Spleen (tissue), 11 donors: Measurements from ENCODE around the gene TMEM234. TPM values are rescaled to one million over a fixed set of nuclear protein-coding genes. Genes with fewer than 3 reads are reported as not detected.

Experiments
- DNase-seq: peaks from one replicate; pipeline ENCODE4 v3.0.0-alpha.2; 2020
- H3K27ac ChIP-seq, 8 donors: fragments of 200-600 bp; sonication (generic) in 7 of 8; 1 replicate in 4 of 8; 2 replicates in 4 of 8; pipeline versions ENCODE4 v1.5.0 to v1.8.0; 2016 to 2021; ENCODE audit warnings: inconsistent platforms in 4 of 8, mild to moderate bottlenecking in 4 of 8, moderate library complexity in 1 of 8
- H3K27me3 ChIP-seq, 7 donors: fragments of 200-600 bp; sonication (generic) in 6 of 7; replicated peaks in 1 of 7; 1 replicate in 4 of 7; 2 replicates in 3 of 7; pipeline versions ENCODE4 v1.5.0 to v1.8.0; 2016 to 2021; ENCODE audit warnings: inconsistent platforms in 3 of 7, mild to moderate bottlenecking in 1 of 7
- H3K36me3 ChIP-seq, 6 donors: fragments of 200-600 bp; sonication (generic) in 5 of 6; 1 replicate in 4 of 6; 2 replicates in 2 of 6; pipeline versions ENCODE4 v1.5.0 to v1.8.0; 2016 to 2021; ENCODE audit warnings: inconsistent platforms in 2 of 6
- H3K4me1 ChIP-seq, 6 donors: fragments of 200-600 bp; sonication (generic) in 5 of 6; 1 replicate in 3 of 6; 2 replicates in 3 of 6; pipeline versions ENCODE4 v1.5.0 to v1.8.0; 2016 to 2021; ENCODE audit warnings: inconsistent platforms in 3 of 6
- H3K4me3 ChIP-seq, 8 donors: fragments of 200-600 bp; sonication (generic) in 7 of 8; 1 replicate in 4 of 8; 2 replicates in 4 of 8; pipeline versions ENCODE4 v1.5.0 to v1.8.0; 2016 to 2021; ENCODE audit warnings: inconsistent platforms in 4 of 8, mild to moderate bottlenecking in 4 of 8, moderate library complexity in 2 of 8
- H3K9me3 ChIP-seq, 8 donors: fragments of 200-600 bp; sonication (generic) in 7 of 8; 1 replicate in 4 of 8; 2 replicates in 4 of 8; pipeline versions ENCODE4 v1.5.0 to v1.8.0; 2016 to 2021; ENCODE audit warnings: inconsistent platforms in 4 of 8
- CTCF ChIP-seq, 11 experiments: fragments of 200-600 bp in 7 of 11; fragments of 450-650 bp in 4 of 11; sonication (generic) in 4 of 11; IDR thresholded peaks in 8 of 11; conservative IDR thresholded peaks in 3 of 11; 1 replicate in 7 of 11; 2 replicates in 4 of 11; pipeline versions ENCODE4 v1.4.0 to v1.8.0; 2016 to 2021; ENCODE audit warnings: antibody characterized with exemption in 11 of 11, inconsistent platforms in 4 of 11, mild to moderate bottlenecking in 1 of 11
- POLR2A ChIP-seq, 3 donors: fragments of 450-650 bp; IDR thresholded peaks; one replicate each; pipeline ENCODE4 v1.5.1; 2017; ENCODE audit warnings: antibody characterized with exemption in 3 of 3, mild to moderate bottlenecking in 1 of 3
- POLR2AphosphoS5 ChIP-seq, 3 donors: sonication (generic); formaldehyde crosslinking; IDR thresholded peaks; one replicate each; pipeline ENCODE4 v1.5.1; 2017; ENCODE audit warnings: antibody characterized with exemption in 3 of 3
- WGBS, 5 donors: extraction: QIAGEN DNeasy Blood & Tissue Kit in 3 of 5; methylation state at CpG; one replicate each; pipeline versions ENCODE4 v1.1.5 to v1.1.7; 2013 to 2018; 5-methylcytosine and 5-hydroxymethylcytosine counted together
- intact Hi-C: fragments of 100-400 bp; cut with DNase I; formaldehyde crosslinking; loops from one replicate; pipeline ENCODE4 v1.15.0; 2023; ENCODE audit warnings: low total_unique reads
- polyA plus RNA-seq, 3 donors: library from polyadenylated mRNA; stranded (reverse); fragments of 200-250 nt; gene quantifications; one replicate each; pipeline ENCODE4 v1.2.1, GENCODE V29; 2013
- total RNA-seq, 7 donors: library from RNA; depleted of rRNA in 3 of 7; stranded (reverse); fragments of >200 nt in 3 of 7; fragmentation: NEBNext Ultra II Directional in 4 of 7; extraction: Animal tissue kit (Norgen Biotek cat#: 25700) in 4 of 7; gene quantifications; one replicate each; pipeline versions ENCODE4 v1.1.0 to v1.2.1, GENCODE V29; 2016 to 2021
- donor health status: healthy with polysubstance abuse.
- donor health status: DM: no; HTN: no; CAD: no; lungs with moderate emphysema.
- donor health status: DM: no; HTN: no; CAD: no.
- donor health status: Bipolar disorder and iron deficiency.
- donor health status: healthy.
- donor health status: DM: no; HTN: no; CAD: no.
- donor health status: DM: yes; HTN: yes; CAD: no.

Gene TMEM234
- total and polyA plus RNA-seq, 10 donors = 7.7 to 30.2 (median 21.0) TPM

DNA sequence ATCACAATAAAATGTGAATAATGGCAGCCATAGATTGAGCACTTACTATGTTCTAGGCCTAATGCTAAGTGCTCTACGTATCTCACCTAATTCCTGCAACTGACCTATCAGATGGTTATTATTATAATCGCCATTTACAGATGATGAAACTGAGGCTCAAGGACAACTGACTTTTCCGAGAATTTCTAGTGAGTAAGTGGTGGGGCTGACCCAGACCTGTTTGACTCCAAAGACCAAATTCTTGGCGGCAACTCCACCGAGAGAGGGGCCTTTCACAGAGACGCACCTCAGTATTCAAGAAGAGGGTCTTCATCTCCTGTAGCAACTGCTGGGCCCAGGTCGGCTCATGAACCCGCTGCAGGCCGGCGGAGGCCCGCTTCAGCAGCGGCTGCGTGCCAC is 573 bp downstream of the TMEM234 start:
- peaks cover 0 to 67% (median 34%) of the 10 kb centered on the region in 6 donors for H3K36me3 ChIP-seq
- TF ChIP-seq POLR2AphosphoS5 (IDR thresholded peaks at IDR 0.05) (no peak), CTCF (IDR thresholded peaks at IDR 0.05 in 8 of 11, conservative IDR thresholded peaks at IDR 0.05 in 3 of 11) (no peak), POLR2A (IDR thresholded peaks at IDR 0.05) (no peak)
- no peak for DNase-seq
- no peaks in the 10 kb centered on the region for H3K27me3 ChIP-seq
- no peaks in the 10 kb centered on the region for H3K9me3 ChIP-seq
- intact Hi-C loops = no loop called here
- WGBS, 5 donors = 7 to 45% (median 18%) methylated on average over 5 to 13 of the region's 13 CpGs
- H3K4me3 ChIP-seq = peak overlapping the region; percentile 64 to 91 (median 84)
- H3K27ac ChIP-seq = peak overlapping the region; percentile 63 to 97 (median 88)
- peaks cover 21 to 64% (median 43%) of the 10 kb centered on the region in 6 donors for H3K4me1 ChIP-seq

DNA sequence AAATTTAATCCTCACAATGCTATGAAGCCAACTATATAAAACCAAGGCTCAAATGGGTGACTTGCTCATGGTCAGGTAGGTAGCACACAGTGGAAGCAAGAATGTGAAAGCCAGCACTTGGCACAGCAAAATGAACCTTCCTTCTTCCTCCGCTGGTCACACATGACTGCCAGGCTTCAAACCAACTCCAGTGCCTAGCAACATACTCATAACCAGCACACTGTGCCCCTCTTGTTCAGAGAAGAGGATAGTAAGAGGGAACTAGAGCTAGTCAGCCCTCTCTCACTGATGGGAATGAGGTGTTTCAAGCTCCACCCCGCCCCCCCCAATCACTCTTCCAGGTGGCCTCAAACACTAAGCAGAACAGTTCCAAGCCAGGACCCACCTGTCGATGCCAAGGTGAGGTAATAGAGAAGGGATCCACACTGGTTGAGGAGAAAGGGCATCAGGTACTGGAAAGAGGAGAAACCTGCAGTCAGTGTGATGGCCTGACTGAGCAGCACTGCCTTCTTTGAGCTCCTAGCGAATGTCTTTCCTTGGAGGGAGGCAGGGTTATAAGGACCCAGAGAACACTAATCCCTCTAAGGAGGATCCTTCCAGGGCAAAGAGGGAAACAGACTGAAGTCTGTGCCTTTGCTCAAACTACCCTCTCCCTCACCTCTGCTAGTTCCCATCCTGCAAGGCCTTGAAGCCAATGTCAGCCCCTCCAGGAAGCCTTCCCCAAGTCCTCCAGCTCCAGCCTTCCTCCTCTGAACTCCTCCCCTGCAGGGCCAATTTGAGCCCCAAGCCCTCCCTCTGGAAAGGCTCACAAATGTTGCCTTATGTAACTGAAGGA is 1.2 kb downstream of the TMEM234 start:
- H3K36me3 ChIP-seq = peaks cover 0 to 67% (median 33%) of the 10 kb centered on the region in 6 donors
- intact Hi-C loops = no loop called here
- WGBS, 5 donors = 76 to 91% (median 89%) methylated on average over 4 of the region's 4 CpGs

GRCh38 chr1:32219022-32219421 is 3.1 kb downstream of the TMEM234 start:
- intact Hi-C loops = no loop called here
- Histone ChIP-seq H3K4me3 (no peak overlapping the region), H3K27ac (no peak overlapping the region), H3K27me3 (no peaks in the 10 kb centered on the region), H3K9me3 (no peaks in the 10 kb centered on the region), H3K4me1 (peaks cover 26 to 56% (median 48%) of the 10 kb centered on the region in 6 donors), H3K36me3 (peaks cover 0 to 67% (median 29%) of the 10 kb centered on the region in 6 donors)
- DNase-seq = no peak
- WGBS, 5 donors = 90 to 96% (median 91%) methylated on average over 7 of the region's 7 CpGs
- TF ChIP-seq POLR2AphosphoS5 (IDR thresholded peaks at IDR 0.05) = no peak

More for the DNA sequence above, 1.2 kb downstream of the TMEM234 start:
- H3K9me3 ChIP-seq = no peaks in the 10 kb centered on the region
- H3K27me3 ChIP-seq = no peaks in the 10 kb centered on the region
- DNase-seq = no peak
- TF ChIP-seq POLR2AphosphoS5 (IDR thresholded peaks at IDR 0.05) = no peak
- H3K4me3 ChIP-seq = peak overlapping the region; percentile 64 to 91 (median 84)
- H3K4me1 ChIP-seq = peaks cover 23 to 64% (median 47%) of the 10 kb centered on the region in 6 donors
- peak overlapping the region in 5 of 8 donors; percentile 86 to 97 (median 92) for H3K27ac ChIP-seq

- 53 to 85% (median 76%) methylated on average over 4 to 5 of the region's 5 CpGs for WGBS, 5 donors
- no peak for TF ChIP-seq CTCF (IDR thresholded peaks at IDR 0.05 in 8 of 11, conservative IDR thresholded peaks at IDR 0.05 in 3 of 11)
- no peak for TF ChIP-seq POLR2A (IDR thresholded peaks at IDR 0.05)
- no peak for TF ChIP-seq POLR2AphosphoS5 (IDR thresholded peaks at IDR 0.05)
- intact Hi-C loops = no loop called here
Measured at GRCh38 chr1:32216566-32216965, 5.6 kb downstream of the TMEM234 start.

More at GRCh38 chr1:32216566-32216965, 5.6 kb downstream of the TMEM234 start:
- DNase-seq = no peak
- H3K27me3 ChIP-seq = no peaks in the 10 kb centered on the region
- H3K4me1 ChIP-seq = peaks cover 15 to 49% (median 37%) of the 10 kb centered on the region in 6 donors
- peak overlapping the region in 5 of 8 donors; percentile 21 to 67 (median 42) for H3K27ac ChIP-seq
- no peaks in the 10 kb centered on the region for H3K9me3 ChIP-seq
- peaks cover 0 to 77% (median 27%) of the 10 kb centered on the region in 6 donors for H3K36me3 ChIP-seq
- H3K4me3 ChIP-seq = no peak overlapping the region
